ENCODE data around the gene CNDP2.
"Not testable (repeated sequence)": the region's sequence is repeated elsewhere in the genome, so short reads cannot be mapped to it uniquely, and the experiment has no call there.

CNDP2 gene

DNA sequence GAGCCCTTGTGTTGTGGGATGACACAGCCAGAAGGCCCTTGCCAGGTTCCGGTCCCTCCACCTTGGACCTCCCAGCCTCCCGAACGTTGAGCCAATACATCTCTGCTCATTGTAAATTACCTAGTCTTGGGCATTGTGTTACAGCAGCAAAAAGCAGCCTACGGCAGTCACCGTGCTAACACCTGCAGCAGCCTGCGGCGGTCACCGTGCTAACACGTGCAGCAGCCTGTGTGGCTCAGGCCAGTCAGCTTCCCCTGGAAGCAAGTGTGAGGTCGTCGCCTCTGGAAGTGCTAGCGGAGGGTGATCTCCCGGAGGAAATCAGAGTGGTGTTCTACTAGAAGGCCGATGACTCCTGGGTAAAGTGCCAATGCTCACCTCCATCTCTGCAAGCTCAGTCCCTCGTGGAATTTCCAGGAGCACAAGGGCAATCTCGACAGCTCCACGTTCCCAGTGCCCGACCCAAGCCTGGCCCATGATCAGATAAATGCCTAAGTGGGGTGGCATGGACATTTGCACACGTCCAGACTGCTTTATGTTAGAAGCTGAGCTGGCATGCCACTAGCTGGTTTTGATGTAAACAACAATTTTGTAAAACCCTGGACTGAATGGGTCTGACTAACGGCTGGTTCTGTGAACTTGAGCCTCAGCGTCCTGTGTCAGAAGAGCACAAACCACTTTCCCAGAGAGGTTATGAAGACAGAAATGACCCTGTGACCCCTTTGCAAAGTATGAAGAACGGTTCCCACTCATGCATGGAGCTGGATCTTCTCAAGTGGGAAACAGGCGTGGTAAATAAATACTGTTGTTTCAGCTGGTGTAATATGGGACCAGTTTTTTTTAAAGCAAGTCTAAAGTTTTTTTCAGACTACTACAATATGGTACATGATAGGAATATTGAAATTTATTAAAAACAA lies 26.7 kb downstream of the CNDP2 start:
- no peak for TF ChIP-seq POLR2A (IDR thresholded peaks at IDR 0.05; ENCODE audit: extremely low read depth, insufficient read length)
- no peak for TF ChIP-seq CTCF (IDR thresholded peaks at IDR 0.05; ENCODE audit: low read depth, low read length)
- TF ChIP-seq MYC (IDR thresholded peaks at IDR 0.05; ENCODE audit: low read depth, low read length): no peak
- no peak for TF ChIP-seq MAX (IDR thresholded peaks at IDR 0.05; ENCODE audit: low read depth, low read length)
- H3K4me3 ChIP-seq (ENCODE audit: low read depth, low read length): no peak overlapping the region
- no peak for DNase-seq (ENCODE audit: low read depth)

GRCh38 chr18:74524097-74524496 lies 27.9 kb downstream of the CNDP2 start:
- no peak for TF ChIP-seq MYC (IDR thresholded peaks at IDR 0.05; ENCODE audit: low read depth, low read length)
- no peak for TF ChIP-seq CTCF (IDR thresholded peaks at IDR 0.05; ENCODE audit: low read depth, low read length)
- no peak for TF ChIP-seq POLR2A (IDR thresholded peaks at IDR 0.05; ENCODE audit: extremely low read depth, insufficient read length)
- no peak for TF ChIP-seq MAX (IDR thresholded peaks at IDR 0.05; ENCODE audit: low read depth, low read length)
- DNase-seq (ENCODE audit: low read depth): no peak
- H3K4me3 ChIP-seq (ENCODE audit: low read depth, low read length): no peak overlapping the region

- not testable (repeated sequence) for DNase-seq (ENCODE audit: low read depth)
These were observed 28.8 kb downstream of the CNDP2 start for GRCh38 chr18:74524915-74525314.

GRCh38 chr18:74525741-74526140 lies 29.6 kb downstream of the CNDP2 start:
- TF ChIP-seq MYC (IDR thresholded peaks at IDR 0.05; ENCODE audit: low read depth, low read length): no peak
- TF ChIP-seq MAX (IDR thresholded peaks at IDR 0.05; ENCODE audit: low read depth, low read length): no peak
- no peak for TF ChIP-seq CTCF (IDR thresholded peaks at IDR 0.05; ENCODE audit: low read depth, low read length)
- TF ChIP-seq POLR2A (IDR thresholded peaks at IDR 0.05; ENCODE audit: extremely low read depth, insufficient read length): no peak
- H3K4me3 ChIP-seq (ENCODE audit: low read depth, low read length): no peak overlapping the region
- no peak for DNase-seq (ENCODE audit: low read depth)

More at GRCh38 chr18:74524915-74525314, 28.8 kb downstream of the CNDP2 start:
- H3K4me3 ChIP-seq (ENCODE audit: low read depth, low read length): not testable (repeated sequence)

DNA sequence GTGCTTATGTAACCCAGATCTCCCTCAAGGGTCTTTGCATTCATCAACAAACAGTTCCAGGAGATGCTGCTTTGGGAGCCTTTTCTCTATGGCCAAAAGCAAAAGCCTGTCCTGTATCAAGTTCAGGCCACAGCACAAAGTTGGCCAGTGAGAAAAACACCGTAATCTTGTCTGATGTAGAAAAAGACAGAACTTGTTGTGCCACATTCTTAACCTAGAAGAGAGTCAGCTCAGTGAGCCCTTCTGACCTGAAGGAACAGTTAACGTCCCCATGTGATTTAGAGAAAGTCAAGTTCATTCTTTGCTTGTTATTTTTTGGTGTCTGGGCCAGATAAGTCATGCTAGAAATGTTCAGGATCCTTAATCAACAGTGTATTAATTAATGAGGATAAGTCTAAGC lies 30.3 kb downstream of the CNDP2 start:
- no peak overlapping the region for H3K4me3 ChIP-seq (ENCODE audit: low read depth, low read length)
- no peak for DNase-seq (ENCODE audit: low read depth)
- TF ChIP-seq MYC (IDR thresholded peaks at IDR 0.05; ENCODE audit: low read depth, low read length): no peak
- no peak for TF ChIP-seq POLR2A (IDR thresholded peaks at IDR 0.05; ENCODE audit: extremely low read depth, insufficient read length)
- TF ChIP-seq MAX (IDR thresholded peaks at IDR 0.05; ENCODE audit: low read depth, low read length): no peak
- no peak for TF ChIP-seq CTCF (IDR thresholded peaks at IDR 0.05; ENCODE audit: low read depth, low read length)

GRCh38 chr18:74528478-74528877 lies 32.3 kb downstream of the CNDP2 start:
- TF ChIP-seq MYC (IDR thresholded peaks at IDR 0.05; ENCODE audit: low read depth, low read length): no peak
- TF ChIP-seq MAX (IDR thresholded peaks at IDR 0.05; ENCODE audit: low read depth, low read length): no peak
- TF ChIP-seq POLR2A (IDR thresholded peaks at IDR 0.05; ENCODE audit: extremely low read depth, insufficient read length): no peak
- no peak for TF ChIP-seq CTCF (IDR thresholded peaks at IDR 0.05; ENCODE audit: low read depth, low read length)
- H3K4me3 ChIP-seq (ENCODE audit: low read depth, low read length): no peak overlapping the region
- DNase-seq (ENCODE audit: low read depth): no peak
